ENCODE results near the gene FAM83E.

DNA sequence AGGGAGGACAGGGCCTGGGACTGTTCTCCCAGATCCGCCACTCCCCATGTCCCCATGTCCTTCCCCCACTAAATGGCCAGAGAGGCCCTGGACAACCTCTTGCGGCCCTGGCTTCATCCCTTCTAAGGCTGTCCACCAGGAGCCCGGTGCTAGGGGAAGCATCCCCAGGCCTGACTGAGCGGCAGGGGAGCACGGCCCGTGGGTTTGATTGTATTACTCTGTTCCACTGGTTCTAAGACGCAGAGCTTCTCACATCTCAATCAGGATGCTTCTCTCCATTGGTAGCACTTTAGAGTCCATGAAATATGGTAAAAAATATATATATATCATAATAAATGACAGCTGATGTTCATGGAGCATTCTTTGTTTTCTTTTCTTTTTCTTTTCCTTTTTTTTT is 7.5 kb downstream of the FAM83E start:
- TF ChIP-seq, protein P1, sequence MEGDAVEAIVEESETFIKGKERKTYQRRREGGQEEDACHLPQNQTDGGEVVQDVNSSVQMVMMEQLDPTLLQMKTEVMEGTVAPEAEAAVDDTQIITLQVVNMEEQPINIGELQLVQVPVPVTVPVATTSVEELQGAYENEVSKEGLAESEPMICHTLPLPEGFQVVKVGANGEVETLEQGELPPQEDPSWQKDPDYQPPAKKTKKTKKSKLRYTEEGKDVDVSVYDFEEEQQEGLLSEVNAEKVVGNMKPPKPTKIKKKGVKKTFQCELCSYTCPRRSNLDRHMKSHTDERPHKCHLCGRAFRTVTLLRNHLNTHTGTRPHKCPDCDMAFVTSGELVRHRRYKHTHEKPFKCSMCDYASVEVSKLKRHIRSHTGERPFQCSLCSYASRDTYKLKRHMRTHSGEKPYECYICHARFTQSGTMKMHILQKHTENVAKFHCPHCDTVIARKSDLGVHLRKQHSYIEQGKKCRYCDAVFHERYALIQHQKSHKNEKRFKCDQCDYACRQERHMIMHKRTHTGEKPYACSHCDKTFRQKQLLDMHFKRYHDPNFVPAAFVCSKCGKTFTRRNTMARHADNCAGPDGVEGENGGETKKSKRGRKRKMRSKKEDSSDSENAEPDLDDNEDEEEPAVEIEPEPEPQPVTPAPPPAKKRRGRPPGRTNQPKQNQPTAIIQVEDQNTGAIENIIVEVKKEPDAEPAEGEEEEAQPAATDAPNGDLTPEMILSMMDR (IDR thresholded peaks at IDR 0.05) = no peak
- TF ChIP-seq EP300 (IDR thresholded peaks at IDR 0.05) (no peak), POLR2AphosphoS5 (IDR thresholded peaks at IDR 0.05) (no peak), POLR2A (IDR thresholded peaks at IDR 0.05; ENCODE audit: low read depth) (no peak)
